Mesendoderm (in vitro differentiated cells): ENCODE data around the gene DISC1.
"Not testable (repeated sequence)": the region's sequence is repeated elsewhere in the genome, so short reads cannot be mapped to it uniquely, and the experiment has no call there.

Experiments used
- DNase-seq: peaks from one replicate; pipeline ENCODE4 v3.0.0; 2013
- H2AK5ac ChIP-seq: 2 replicates; pipeline ENCODE4 v1.6.1; 2013; ENCODE audit warnings: low read length, inconsistent platforms
- H2BK120ac ChIP-seq: 2 replicates; pipeline ENCODE4 v1.6.1; 2013; ENCODE audit warnings: low read depth, mild to moderate bottlenecking, low read length, moderate library complexity, mixed read lengths
- H2BK15ac ChIP-seq: replicated peaks from 2 replicates; pipeline ENCODE4 v1.6.1; 2013; ENCODE audit warnings: low read depth, mild to moderate bottlenecking, moderate library complexity
- H2BK5ac ChIP-seq: 2 replicates; pipeline ENCODE4 v1.6.1; 2013; ENCODE audit warnings: low read length, inconsistent platforms
- H3K18ac ChIP-seq: 2 replicates; pipeline ENCODE4 v1.6.1; 2013; ENCODE audit warnings: mild to moderate bottlenecking, low read length, mixed read lengths
- H3K23ac ChIP-seq: one replicate; pipeline ENCODE4 v1.6.1; 2013; ENCODE audit warnings: low read length
- H3K27ac ChIP-seq: 2 replicates; pipeline ENCODE4 v1.5.1; 2013; ENCODE audit warnings: low read depth, mild to moderate bottlenecking, inconsistent platforms, low read length, moderate library complexity
- H3K27me3 ChIP-seq: 2 replicates; pipeline ENCODE4 v1.6.1; 2013; ENCODE audit warnings: low read length, control low read depth, mild to moderate bottlenecking, inconsistent platforms; ENCODE audit not compliant: insufficient read depth, poor library complexity
- H3K36me3 ChIP-seq: 2 replicates; pipeline ENCODE4 v1.6.1; 2013; ENCODE audit warnings: low read length, inconsistent platforms; ENCODE audit not compliant: control insufficient read depth, insufficient read depth
- H3K4ac ChIP-seq: one replicate; pipeline ENCODE4 v1.6.1; 2013; ENCODE audit warnings: low read depth, mild to moderate bottlenecking, low read length, moderate library complexity
- H3K4me1 ChIP-seq: 2 replicates; pipeline ENCODE4 v1.6.1; 2013; ENCODE audit warnings: low read depth, low read length, inconsistent platforms; ENCODE audit not compliant: control insufficient read depth
- H3K4me2 ChIP-seq: 2 replicates; pipeline ENCODE4 v1.6.1; 2013; ENCODE audit warnings: low read length
- H3K4me3 ChIP-seq: 2 replicates; pipeline ENCODE4 v1.5.1; 2013; ENCODE audit warnings: mild to moderate bottlenecking, low read length
- H3K56ac ChIP-seq: one replicate; pipeline ENCODE4 v1.6.1; 2013; ENCODE audit warnings: low read length
- H3K79me1 ChIP-seq: 2 replicates; pipeline ENCODE4 v1.6.1; 2013; ENCODE audit warnings: low read length, inconsistent platforms
- H3K79me2 ChIP-seq: 2 replicates; pipeline ENCODE4 v1.6.1; 2013; ENCODE audit warnings: mild to moderate bottlenecking, low read length; ENCODE audit not compliant: control insufficient read depth, insufficient read depth
- H3K9ac ChIP-seq: 2 replicates; pipeline ENCODE4 v1.6.1; 2013; ENCODE audit warnings: low read length, inconsistent platforms
- H4K5ac ChIP-seq: one replicate; pipeline ENCODE4 v1.6.1; 2013; ENCODE audit warnings: low read length
- H4K8ac ChIP-seq: one replicate; pipeline ENCODE4 v1.6.1; 2013; ENCODE audit warnings: low read depth, mild to moderate bottlenecking, control low read depth, low read length, moderate library complexity
- WGBS: extraction: QIAGEN DNeasy Blood & Tissue Kit; methylation state at CpG from one replicate; pipeline ENCODE4 v1.1.7; 2013; ENCODE audit warnings: low lambda C conversion rate, missing lambda C conversion rate; ENCODE audit not compliant: insufficient coverage; ENCODE audit errors: extremely low coverage; 5-methylcytosine and 5-hydroxymethylcytosine counted together

The DISC1 gene

GRCh38 chr1:231584117-231584516 lies 42.5 kb upstream of the DISC1 start:
- Histone ChIP-seq H2BK5ac (no peak overlapping the region), H3K4me3 (no peak overlapping the region), H4K5ac (no peak overlapping the region), H3K4me2 (no peak overlapping the region), H2BK15ac (no peak overlapping the region), H3K9ac (no peak overlapping the region), H3K27me3 (no peaks in the 10 kb centered on the region), H4K8ac (no peak overlapping the region), H3K56ac (no peak overlapping the region), H3K4ac (no peak overlapping the region), H2BK120ac (no peak overlapping the region), H3K4me1 (no peaks in the 10 kb centered on the region), H3K23ac (no peak overlapping the region), H3K36me3 (no peaks in the 10 kb centered on the region), H3K27ac (no peak overlapping the region), H3K79me1 (no peaks in the 10 kb centered on the region), H3K79me2 (no peaks in the 10 kb centered on the region), H2AK5ac (no peak overlapping the region), H3K18ac (no peak overlapping the region)
- DNase-seq = no peak
- 100% methylated on average over 1 of the region's 3 CpGs for WGBS

GRCh38 chr1:231584921-231585320 lies 41.7 kb upstream of the DISC1 start:
- no CpG with 5 or more reads among the region's 5 CpGs for WGBS
- Histone ChIP-seq H4K5ac (no peak overlapping the region), H3K23ac (no peak overlapping the region), H3K4me1 (no peaks in the 10 kb centered on the region), H3K4me2 (no peak overlapping the region), H3K27me3 (no peaks in the 10 kb centered on the region), H3K18ac (no peak overlapping the region), H2BK5ac (no peak overlapping the region), H3K79me2 (no peaks in the 10 kb centered on the region), H3K9ac (no peak overlapping the region), H2BK120ac (no peak overlapping the region), H3K4ac (no peak overlapping the region), H3K27ac (no peak overlapping the region), H2BK15ac (no peak overlapping the region), H4K8ac (no peak overlapping the region), H3K56ac (no peak overlapping the region), H3K79me1 (no peaks in the 10 kb centered on the region), H3K4me3 (no peak overlapping the region), H2AK5ac (no peak overlapping the region), H3K36me3 (no peaks in the 10 kb centered on the region)
- DNase-seq = no peak

DNA sequence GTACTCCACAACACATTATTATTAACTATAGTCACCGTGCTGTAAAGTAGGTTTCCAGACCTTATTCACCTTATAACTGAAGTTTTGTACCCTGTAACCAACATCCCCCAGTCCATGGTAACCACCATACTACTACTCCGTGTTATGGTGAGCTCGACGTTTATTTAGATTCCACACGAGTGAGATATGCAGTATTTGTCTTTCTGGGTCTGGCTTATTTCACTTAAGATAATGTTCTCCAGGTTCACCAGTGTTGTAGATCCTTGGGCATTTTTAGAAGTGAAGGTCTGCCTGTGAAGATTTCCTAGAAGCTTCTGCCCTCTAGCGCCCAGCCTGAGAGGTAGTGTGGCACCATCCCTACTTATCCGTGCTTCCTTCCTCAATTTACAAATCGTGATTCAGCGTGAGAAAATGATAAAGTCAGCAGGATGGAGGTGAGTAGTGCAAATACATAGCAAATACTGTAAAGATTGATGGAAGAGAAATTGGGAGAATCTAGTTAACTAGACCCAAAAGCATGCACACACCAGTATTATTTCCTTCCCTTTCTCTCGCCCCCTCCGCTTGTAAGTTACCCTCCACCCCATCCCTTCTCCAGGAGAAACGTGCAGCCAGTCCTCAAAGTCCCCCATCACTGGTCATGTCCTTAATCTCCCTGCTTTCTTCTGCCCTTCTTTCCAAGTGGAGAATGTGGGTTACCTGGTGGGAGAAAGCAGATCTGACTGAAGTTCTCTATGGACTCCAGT lies 36.0 kb upstream of the DISC1 start:
- Histone ChIP-seq H3K18ac (no peak overlapping the region), H2BK5ac (no peak overlapping the region), H3K23ac (no peak overlapping the region), H3K27me3 (no peaks in the 10 kb centered on the region), H2BK120ac (no peak overlapping the region), H2BK15ac (no peak overlapping the region), H3K79me2 (no peaks in the 10 kb centered on the region), H3K4ac (no peak overlapping the region), H2AK5ac (no peak overlapping the region), H3K4me3 (no peak overlapping the region), H3K4me2 (no peak overlapping the region), H3K4me1 (no peaks in the 10 kb centered on the region), H3K56ac (no peak overlapping the region), H3K79me1 (no peaks in the 10 kb centered on the region), H3K36me3 (no peaks in the 10 kb centered on the region), H3K27ac (no peak overlapping the region), H4K8ac (no peak overlapping the region), H3K9ac (no peak overlapping the region), H4K5ac (no peak overlapping the region)
- no CpG with 5 or more reads among the region's 12 CpGs for WGBS
- peak; percentile 73 for DNase-seq

DNA sequence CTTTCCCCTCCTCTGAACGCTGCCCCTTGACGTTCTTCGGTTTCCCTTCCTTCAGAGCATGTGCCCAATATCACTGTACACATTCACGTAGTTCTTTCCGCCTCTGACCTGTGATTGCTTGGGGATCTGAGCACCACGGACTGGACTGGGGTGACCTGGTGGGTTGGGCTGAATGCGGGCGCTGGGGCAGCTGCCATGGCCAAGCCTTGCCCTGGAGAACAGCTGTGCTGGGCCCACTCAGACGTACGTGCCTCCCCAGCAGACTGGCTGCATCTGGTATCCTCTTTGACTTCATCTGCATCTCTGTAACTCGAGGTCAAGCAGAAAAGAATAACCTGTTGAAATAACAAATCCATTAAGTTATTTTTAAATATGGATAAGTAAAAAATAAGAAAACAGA lies 35.1 kb upstream of the DISC1 start:
- no peak overlapping the region for H3K56ac ChIP-seq
- H4K8ac ChIP-seq = no peak overlapping the region
- H2AK5ac ChIP-seq = no peak overlapping the region
- no peaks in the 10 kb centered on the region for H3K79me2 ChIP-seq
- no peak overlapping the region for H2BK5ac ChIP-seq
- H3K4ac ChIP-seq = no peak overlapping the region
- H3K4me2 ChIP-seq = no peak overlapping the region
- no peaks in the 10 kb centered on the region for H3K27me3 ChIP-seq
- H3K18ac ChIP-seq = no peak overlapping the region
- H3K36me3 ChIP-seq = no peaks in the 10 kb centered on the region
- no peak overlapping the region for H3K4me3 ChIP-seq
- H2BK15ac ChIP-seq = no peak overlapping the region
- no CpG with 5 or more reads among the region's 11 CpGs for WGBS
- H3K9ac ChIP-seq = no peak overlapping the region
- DNase-seq = no peak
- no peaks in the 10 kb centered on the region for H3K79me1 ChIP-seq
- H4K5ac ChIP-seq = no peak overlapping the region
- H3K23ac ChIP-seq = no peak overlapping the region
- no peak overlapping the region for H2BK120ac ChIP-seq
- H3K27ac ChIP-seq = no peak overlapping the region
- H3K4me1 ChIP-seq = no peaks in the 10 kb centered on the region

DNA sequence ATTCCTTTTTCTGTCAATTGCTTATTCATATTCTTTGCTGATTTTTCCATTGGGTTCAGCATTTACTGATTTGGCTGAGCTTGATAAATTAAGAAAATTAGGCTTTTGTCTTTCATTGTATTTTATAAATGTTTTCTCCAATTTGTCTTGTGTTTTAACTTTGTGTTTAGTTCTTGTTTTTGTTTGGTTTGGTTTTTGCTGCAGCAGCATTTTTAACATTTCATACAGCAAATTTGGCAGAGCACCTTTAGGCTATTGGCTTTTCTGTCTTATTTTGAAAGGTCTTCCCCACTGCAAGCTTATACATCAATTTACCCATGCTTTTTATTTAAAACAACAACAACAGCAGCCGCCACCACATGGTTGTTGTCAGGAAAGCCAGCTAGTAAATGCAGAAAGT lies 33.8 kb upstream of the DISC1 start:
- no peak overlapping the region for H3K9ac ChIP-seq
- no peaks in the 10 kb centered on the region for H3K36me3 ChIP-seq
- no peaks in the 10 kb centered on the region for H3K4me1 ChIP-seq
- H3K27me3 ChIP-seq = no peaks in the 10 kb centered on the region
- no peak for DNase-seq
- H4K8ac ChIP-seq = no peak overlapping the region
- H2AK5ac ChIP-seq = no peak overlapping the region
- no CpG with 5 or more reads among the region's 1 CpG for WGBS
- H3K4me2 ChIP-seq = no peak overlapping the region
- no peaks in the 10 kb centered on the region for H3K79me2 ChIP-seq
- H3K18ac ChIP-seq = no peak overlapping the region
- H3K4me3 ChIP-seq = no peak overlapping the region
- no peak overlapping the region for H2BK120ac ChIP-seq
- H3K27ac ChIP-seq = no peak overlapping the region
- no peak overlapping the region for H4K5ac ChIP-seq
- no peak overlapping the region for H2BK5ac ChIP-seq
- no peak overlapping the region for H2BK15ac ChIP-seq
- no peak overlapping the region for H3K56ac ChIP-seq
- H3K4ac ChIP-seq = no peak overlapping the region
- no peaks in the 10 kb centered on the region for H3K79me1 ChIP-seq
- no peak overlapping the region for H3K23ac ChIP-seq

DNA sequence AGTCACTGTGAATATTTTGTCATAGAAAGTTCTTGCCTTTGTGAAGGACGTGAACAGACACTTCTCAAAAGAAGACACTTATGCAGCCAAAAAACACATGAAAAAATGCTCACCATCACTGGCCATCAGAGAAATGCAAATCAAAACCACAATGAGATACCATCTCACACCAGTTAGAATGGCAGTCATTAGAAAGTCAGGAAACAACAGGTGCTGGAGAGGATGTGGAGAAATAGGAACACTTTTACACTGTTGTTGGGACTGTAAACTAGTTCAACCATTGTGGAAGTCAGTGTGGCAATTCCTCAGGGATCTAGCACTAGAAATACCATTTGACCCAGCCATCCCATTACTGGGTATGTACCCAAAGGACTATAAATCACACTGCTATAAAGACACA lies 33.3 kb upstream of the DISC1 start:
- not testable (repeated sequence) for H3K23ac ChIP-seq, H2BK5ac ChIP-seq, H2AK5ac ChIP-seq, H2BK15ac ChIP-seq, H3K4me1 ChIP-seq, H3K4me2 ChIP-seq, H3K36me3 ChIP-seq, H3K79me2 ChIP-seq, H3K27ac ChIP-seq, H2BK120ac ChIP-seq, H3K18ac ChIP-seq, H4K8ac ChIP-seq, H4K5ac ChIP-seq, H3K79me1 ChIP-seq, H3K4me3 ChIP-seq, H3K9ac ChIP-seq, DNase-seq, H3K56ac ChIP-seq, H3K27me3 ChIP-seq, H3K4ac ChIP-seq
- WGBS = no CpG with 5 or more reads among the region's 1 CpG
